ENCODE results near the gene PILRA.
"Not testable (repeated sequence)": the region's sequence is repeated elsewhere in the genome, so short reads cannot be mapped to it uniquely, and the experiment has no call there.

The PILRA gene

GRCh38 chr7:100381531-100382233 lies 8.4 kb downstream of the PILRA start:
- not testable (repeated sequence) for DNase-seq

DNA sequence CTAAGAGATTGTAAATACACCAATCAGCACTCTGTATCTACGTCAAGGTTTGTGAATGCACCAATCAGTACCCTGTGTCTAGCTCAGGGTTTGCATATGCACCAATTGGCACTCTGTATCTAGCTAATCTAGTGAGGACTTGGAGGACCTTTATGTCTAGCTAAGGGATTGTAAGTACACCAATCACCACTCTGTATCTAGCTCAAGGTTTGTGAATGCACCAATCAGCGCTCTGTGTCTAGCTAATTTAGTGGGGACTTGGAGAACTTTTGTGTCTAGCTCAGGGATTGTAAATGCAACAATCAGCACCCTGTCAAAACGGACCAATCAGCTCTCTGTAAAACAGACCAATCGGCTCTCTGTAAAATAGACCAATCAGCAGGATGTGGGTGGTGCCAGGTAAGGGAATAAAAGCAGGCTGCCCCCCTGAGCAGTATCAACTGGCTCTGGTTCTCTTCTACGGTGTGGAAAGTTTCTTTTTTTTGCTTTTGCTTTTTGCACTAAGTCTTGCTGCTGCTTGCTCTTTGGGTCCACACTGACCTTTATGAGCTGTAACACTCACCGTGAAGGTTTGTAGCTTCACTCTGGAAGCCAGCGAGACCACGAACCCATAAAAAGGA lies 9.1 kb downstream of the PILRA start:
- DNase-seq = not testable (repeated sequence)

DNA sequence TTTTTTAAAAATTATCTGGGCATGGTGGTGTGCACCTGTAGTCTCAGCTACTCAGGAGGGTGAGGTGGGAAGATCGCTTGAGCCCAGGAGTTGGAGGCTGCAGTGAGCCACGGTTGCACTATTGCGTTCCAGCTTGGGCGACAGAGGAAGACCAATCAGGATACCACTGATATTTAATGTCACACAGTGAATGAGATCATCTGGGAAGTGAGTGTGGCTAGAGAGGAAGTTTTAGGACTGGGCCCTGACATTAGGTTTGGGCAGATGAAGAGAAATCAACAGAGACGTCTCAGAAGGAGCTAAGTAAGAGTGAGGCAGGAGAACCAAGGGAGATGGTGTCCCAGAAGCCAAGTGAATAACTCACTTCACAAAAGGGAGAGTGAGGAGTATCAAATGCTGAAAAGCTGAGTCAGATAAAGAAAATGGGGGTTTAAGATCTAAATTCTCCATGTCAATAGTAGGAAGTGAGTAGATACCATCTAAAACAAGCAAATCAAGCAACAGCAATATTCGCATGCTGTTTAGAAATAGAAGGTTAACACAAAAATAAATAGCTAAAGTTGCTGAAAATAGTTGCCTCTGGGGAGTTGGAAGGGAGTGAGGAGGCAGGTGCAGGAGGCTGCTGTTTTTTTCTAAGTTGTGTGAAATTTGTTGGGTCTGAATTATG lies 11.5 kb downstream of the PILRA start:
- DNase-seq = no peak

- DNase-seq = no peak
These were observed 13.7 kb downstream of the PILRA start for GRCh38 chr7:100386940-100387339.

GRCh38 chr7:100387695-100388094 lies 14.4 kb downstream of the PILRA start:
- DNase-seq = no peak

DNA sequence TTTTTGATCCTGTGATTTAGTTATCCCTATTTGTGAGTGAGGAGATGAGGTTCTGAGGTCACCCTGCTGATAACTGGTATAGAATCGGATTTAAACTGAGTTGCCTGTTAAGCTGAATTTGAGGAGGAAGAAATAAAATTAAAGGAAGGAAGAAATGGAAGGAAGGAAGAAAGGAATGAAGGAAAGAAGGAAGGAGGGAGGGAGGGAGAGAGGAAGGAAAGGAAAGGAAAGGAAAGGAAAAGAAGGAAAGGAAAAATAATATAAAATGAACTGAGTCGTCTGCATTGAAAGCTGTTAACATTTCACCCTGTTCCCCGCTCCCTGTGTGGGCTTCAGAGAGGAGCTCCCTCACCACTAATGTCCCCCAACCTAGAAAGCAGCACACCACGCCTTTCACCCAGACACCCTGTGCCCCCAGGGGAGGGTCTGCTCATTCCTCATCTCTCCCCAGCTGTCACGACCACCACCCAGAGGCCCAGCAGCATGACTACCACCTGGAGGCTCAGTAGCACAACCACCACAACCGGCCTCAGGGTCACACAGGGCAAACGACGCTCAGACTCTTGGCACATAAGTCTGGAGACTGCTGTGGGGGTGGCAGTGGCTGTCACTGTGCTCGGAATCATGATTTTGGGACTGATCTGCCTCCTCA lies 16.3 kb downstream of the PILRA start:
- no peak for DNase-seq

DNA sequence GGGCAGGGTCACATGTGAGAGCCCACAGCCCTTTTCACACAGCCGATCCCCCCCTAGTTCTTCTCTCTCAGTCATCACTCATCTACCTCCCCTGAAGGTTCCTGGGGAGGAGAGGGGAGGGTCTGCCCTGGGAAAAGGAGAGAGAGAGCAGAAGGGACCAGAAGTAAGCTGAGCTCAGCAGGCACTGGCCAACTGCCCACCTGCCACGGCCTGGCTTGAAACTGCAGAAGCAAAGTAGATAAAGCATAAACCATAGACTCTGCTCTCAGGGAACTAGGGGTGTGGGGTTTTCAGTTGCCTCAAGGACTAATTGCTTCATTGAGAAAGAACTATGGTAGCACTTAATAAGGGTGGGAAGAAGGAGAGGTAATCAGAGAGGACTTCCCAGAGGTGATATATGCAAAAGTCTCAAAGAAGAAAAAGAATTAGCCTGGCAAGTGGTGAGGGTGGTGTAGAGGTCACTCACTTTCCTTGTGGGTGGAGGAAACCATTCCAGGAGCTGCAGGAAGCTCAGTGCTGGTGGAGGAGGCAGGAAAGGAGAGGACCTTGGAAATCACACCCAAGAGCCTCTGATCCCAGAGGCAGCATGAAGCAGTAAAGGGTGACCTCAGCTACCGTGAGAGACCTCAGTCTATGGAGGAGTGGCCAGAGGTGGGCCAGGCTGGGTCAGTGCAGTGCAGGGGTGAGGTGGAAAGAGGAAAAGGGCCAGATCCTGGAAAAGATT lies 17.2 kb downstream of the PILRA start:
- no peak for DNase-seq

DNA sequence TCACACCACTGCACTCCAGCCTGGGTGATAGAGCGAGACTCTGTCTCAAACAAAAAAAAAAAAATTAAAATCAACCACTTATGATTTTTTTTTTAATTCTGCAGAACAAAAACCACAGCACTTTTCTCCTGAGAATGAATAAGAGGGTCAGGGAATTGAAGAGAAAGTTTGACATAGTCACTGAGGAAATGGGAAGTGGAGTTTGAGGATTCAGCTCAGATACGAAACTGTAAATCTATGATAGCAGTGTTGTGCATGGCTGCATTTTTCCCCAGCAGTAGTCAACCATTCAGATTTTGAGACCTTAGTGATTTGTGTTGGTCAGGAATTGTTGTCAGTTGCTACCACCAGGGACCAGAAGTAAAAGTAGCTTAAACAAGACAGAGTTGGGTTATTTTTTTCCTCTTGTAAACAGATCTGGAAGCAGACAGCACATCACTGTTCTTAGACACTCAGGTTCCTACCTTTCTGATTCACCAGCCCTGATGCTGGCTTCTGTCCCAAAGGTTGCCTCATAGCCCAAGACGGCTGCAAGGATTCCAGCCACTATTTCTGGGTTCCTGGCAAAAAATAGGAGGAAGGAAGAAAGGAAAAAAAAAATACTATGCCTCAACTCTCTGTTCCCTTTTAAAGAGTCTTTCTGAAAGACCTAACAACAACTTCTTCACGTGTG lies 20.1 kb downstream of the PILRA start:
- DNase-seq = no peak

GRCh38 chr7:100394077-100394476 lies 20.8 kb downstream of the PILRA start:
- DNase-seq = no peak

DNA sequence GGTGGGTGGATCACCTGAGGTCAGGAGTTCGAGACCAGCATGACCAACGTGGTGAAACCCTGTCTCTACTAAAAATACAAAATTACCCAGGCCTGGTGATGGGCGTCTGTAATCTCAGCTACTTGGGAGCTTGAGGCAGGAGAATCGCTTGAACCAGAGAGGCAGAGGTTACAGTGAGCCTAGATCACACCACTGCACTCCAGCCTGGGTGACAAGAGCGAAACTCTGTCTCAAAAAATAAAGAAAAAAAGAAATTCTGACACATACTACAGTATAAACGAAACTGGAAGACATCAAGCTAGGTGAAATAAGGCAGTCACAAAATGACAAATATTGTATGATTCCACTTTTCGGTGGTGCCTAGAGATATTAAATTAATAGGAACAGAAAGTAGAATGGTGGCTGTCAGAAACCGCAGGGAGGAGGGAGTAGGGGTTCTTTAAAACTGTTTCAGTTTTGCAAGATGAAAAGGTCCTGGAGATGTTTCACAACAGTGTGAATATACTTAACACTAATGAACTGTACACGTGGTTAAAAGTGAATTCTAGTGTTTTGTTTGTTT lies 23.2 kb downstream of the PILRA start:
- no peak for DNase-seq

DNA sequence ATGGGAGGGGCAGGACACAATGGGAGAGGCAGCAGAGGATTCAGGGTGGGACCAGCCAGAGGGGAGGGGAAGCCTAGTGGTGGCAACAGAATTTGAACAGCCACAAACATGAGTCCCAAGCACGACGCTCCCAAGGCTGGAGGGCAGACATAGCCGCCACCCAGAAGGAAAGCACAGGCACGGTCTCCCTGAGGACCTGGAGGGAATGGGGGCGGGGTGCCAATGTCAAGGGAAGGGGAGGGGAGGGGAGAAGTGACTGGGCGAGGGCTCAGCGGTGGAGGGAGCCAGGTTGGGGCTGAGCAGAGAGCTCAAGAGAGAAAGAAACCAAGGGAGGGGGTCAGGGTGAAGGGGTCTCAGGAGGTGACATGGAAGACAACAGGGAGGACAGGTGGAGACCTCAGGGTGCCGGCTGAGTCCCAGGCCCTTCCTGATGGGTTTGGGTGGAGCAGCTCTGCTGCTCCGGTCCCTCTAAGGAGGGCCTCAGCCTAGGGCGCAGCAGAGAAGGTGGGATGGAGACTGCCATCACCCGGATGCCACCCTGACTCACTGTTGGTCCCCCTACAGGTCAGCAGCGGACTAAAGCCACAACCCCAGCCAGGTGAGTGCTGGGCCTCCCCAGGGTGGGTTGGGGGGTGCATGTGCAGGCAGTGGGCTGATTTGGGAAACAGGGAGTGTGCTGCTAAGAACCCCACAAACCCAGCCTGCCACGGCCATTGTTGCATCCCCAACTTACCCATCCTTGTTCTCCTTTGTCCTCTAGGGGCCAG lies 24.2 kb downstream of the PILRA start:
- DNase-seq = no peak

GRCh38 chr7:100398239-100398638 lies 25.0 kb downstream of the PILRA start:
- DNase-seq = no peak

DNA sequence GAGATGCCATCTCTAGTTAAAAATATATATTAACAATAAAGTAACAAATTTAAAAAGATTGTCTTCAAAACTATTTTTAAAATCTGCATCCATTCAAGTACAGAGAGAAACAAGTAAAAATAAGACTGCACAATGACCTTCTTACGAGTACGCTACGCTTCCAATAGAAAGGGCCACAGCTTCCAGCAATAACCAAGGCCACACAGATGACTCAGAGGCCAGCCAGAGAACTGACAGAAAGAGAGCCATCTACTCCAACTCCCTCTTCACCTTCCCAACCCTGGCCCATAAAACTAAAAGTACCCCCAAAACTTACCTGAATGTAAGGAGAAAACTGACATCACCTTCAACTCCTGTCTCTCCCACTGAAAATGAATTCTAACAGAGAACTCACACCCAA lies 26.8 kb downstream of the PILRA start:
- DNase-seq = no peak

- peak in 1 of 2 experiments; percentile 39 for DNase-seq
These were observed 27.4 kb downstream of the PILRA start for GRCh38 chr7:100400656-100401055.

DNA sequence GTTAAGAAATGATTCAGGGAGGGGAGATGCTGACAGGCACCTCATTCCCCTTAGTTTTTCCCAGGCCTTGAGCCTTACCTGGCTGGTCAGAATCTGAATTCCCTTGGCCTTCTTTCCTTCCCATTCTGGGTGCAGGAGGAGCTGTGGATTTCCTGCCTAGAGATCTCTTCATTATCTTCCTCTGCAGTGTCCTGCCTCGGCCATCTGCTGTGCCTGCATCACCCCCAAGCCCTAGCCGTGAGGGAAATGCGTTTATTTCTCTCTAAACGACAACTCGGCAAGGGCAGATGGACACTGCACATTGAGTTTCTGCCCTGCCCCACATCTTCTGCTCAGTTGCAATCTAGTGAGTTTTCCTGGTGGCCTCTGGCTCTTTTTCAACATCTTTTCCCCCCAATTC lies 28.5 kb downstream of the PILRA start:
- no peak for DNase-seq

DNA sequence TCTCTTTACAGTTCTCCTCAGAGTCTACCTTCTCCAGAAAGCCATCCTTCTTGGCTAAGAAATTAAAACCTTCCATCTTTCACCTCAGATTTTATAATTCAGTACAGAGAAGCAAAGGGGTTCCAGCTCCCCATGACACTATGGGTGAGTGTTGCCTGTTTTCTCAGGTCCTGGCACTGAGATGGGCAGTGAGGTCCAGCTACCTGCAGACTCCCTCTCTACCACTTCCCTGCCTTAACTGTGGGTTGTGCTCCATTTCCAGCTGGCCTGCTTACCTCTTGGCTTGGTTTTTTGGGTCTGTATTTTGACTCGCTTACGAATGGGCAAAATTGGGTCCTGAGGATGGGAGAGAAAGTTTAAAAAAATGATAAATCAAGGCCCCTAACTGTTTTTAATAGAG lies 29.0 kb downstream of the PILRA start:
- no peak for DNase-seq

DNA sequence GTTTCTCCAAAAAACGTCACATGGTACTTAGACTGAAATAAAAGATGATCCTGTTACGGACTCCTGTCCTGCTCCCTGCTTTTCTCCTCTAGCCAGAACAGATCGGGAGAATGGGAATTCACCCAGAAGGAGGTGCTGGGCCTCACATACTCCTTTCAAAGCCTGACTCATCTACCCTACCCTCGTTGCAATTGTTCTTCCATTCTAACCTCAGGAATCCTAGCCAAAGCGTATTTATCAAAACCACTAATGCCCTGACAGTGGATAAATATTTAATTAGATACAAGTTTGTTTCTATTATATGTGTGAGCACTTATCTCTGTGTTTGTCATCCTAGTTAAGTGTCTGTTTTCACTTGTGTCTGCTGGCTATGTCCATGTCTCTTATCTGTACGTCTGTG lies 33.5 kb downstream of the PILRA start:
- no peak for DNase-seq

DNA sequence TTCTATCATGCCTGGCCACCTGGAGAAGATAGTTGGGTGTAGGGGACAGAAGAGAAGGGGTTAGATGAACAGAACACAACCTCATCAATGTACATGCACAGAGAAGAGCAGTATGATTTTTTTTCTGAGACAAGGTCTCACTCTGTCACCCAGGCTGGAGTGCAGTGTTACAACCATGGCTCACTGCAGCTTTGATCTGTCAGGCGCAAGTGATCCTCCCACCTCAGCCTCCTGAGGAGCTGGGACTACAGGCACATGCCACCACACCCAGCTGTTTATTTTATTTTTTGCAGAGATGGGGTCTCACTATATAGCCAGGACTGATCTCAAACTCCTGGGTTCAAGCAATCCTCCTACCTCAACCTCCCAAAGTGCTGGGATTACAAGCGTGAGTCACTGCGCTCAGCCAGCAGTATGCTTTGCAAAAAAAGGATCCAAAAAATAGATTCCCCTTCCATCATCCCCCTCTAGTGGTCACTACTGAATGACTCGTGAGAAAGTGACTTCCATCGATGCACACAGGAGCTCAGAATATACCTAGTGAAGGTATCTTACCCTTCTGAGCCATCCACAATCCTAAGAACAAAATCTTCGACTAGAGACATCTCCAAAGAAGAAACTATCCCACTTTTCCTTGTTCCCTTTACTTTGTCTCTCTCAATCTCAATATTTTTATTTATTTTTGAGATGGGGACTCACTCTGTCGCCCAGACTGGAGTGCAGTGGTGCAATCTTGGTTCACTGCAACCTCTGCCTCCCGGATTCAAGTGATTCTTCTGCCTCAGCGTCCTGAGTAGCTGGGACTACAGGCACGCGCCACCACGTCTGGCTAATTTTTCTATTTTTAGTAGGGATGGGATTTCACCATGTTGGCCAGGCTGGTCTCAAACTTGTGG lies 34.2 kb downstream of the PILRA start:
- peak; percentile 39 to 69 for DNase-seq

DNA sequence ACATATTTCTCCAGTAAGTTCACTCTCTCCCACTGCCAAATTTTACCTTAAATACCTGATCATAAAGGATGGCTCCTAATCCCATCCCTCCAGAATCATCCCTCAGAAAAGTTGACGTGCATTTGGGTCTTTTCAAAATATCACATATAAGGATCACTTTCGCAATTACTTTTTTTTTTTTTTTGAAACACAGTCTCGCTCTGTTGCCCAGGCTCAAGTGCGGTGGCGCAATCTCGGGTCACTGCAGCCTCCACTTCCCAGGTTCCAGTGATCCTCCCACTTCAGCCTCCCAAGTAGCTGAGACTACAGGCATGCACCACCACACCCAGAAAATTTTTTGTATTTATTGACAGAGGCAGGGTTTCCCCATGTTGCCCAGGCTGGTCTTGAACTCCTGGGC lies 37.8 kb downstream of the PILRA start:
- DNase-seq = no peak

- DNase-seq = no peak
These were observed 40.1 kb downstream of the PILRA start for GRCh38 chr7:100413346-100413745.
